H9 (cell line): Measurements from ENCODE around the gene KRTAP10-5. TPM values are rescaled to one million over a fixed set of nuclear protein-coding genes. Genes with fewer than 3 reads are reported as not detected.
"Not testable (repeated sequence)": the region's sequence is repeated elsewhere in the genome, so short reads cannot be mapped to it uniquely, and the experiment has no call there.

Source experiments
- DNase-seq: peaks from one replicate; pipeline ENCODE4 v3.0.0-alpha.2; 2017
- H2AFZ ChIP-seq: one replicate; pipeline ENCODE4 v1.6.1; 2013; ENCODE audit warnings: mild to moderate bottlenecking, low read length, control low read depth, moderate library complexity
- H2AK5ac ChIP-seq: 2 replicates; pipeline ENCODE4 v1.6.1; 2013; ENCODE audit warnings: low read length, control low read depth, mixed read lengths; ENCODE audit not compliant: insufficient read length
- H2BK120ac ChIP-seq: one replicate; pipeline ENCODE4 v1.6.1; 2013; ENCODE audit warnings: low read depth, mild to moderate bottlenecking, low read length, control low read depth, inconsistent platforms; ENCODE audit not compliant: poor library complexity, severe bottlenecking
- H2BK12ac ChIP-seq: 2 replicates; pipeline ENCODE4 v1.6.1; 2013; ENCODE audit warnings: low read length, control low read depth, mixed read lengths, low read depth; ENCODE audit not compliant: insufficient read length
- H2BK15ac ChIP-seq: 2 replicates; pipeline ENCODE4 v1.6.1; 2013; ENCODE audit warnings: low read depth, low read length, control low read depth
- H2BK20ac ChIP-seq: one replicate; pipeline ENCODE4 v1.6.1; 2013; ENCODE audit warnings: low read depth, mild to moderate bottlenecking, low read length, control low read depth, inconsistent platforms; ENCODE audit not compliant: poor library complexity, severe bottlenecking
- H2BK5ac ChIP-seq: 2 replicates; pipeline ENCODE4 v1.6.1; 2013; ENCODE audit warnings: low read length, control low read depth, mixed read lengths; ENCODE audit not compliant: insufficient read length
- H3K14ac ChIP-seq: 2 replicates; pipeline ENCODE4 v1.6.1; 2013; ENCODE audit warnings: low read length, control low read depth; ENCODE audit not compliant: insufficient read depth
- H3K18ac ChIP-seq: 2 replicates; pipeline ENCODE4 v1.6.1; 2013; ENCODE audit warnings: low read depth, mild to moderate bottlenecking, mixed read lengths, low read length, control low read depth; ENCODE audit not compliant: insufficient read length
- H3K23ac ChIP-seq: 2 replicates; pipeline ENCODE4 v1.6.1; 2013; ENCODE audit warnings: low read length, control low read depth, mixed read lengths, low read depth; ENCODE audit not compliant: insufficient read length
- H3K23me2 ChIP-seq: 2 replicates; pipeline ENCODE4 v1.6.1; 2013; ENCODE audit warnings: low read depth, mild to moderate bottlenecking, mixed read lengths, low read length, control low read depth; ENCODE audit not compliant: insufficient read length, poor library complexity, severe bottlenecking
- H3K27ac ChIP-seq: 2 replicates; pipeline ENCODE4 v1.5.1; 2013; ENCODE audit warnings: low read length, control low read depth, mixed read lengths, low read depth; ENCODE audit not compliant: insufficient read length
- H3K27me3 ChIP-seq: 2 replicates; pipeline ENCODE4 v1.6.1; 2013; ENCODE audit warnings: low read length, control low read depth, inconsistent platforms; ENCODE audit not compliant: insufficient read depth
- H3K4ac ChIP-seq: 2 replicates; pipeline ENCODE4 v1.6.1; 2013; ENCODE audit warnings: low read depth, mild to moderate bottlenecking, control low read depth, inconsistent platforms, low read length, moderate library complexity
- H3K4me1 ChIP-seq: 2 replicates; pipeline ENCODE4 v1.6.1; 2013; ENCODE audit warnings: low read length, control low read depth, inconsistent platforms; ENCODE audit not compliant: insufficient read depth
- H3K4me2 ChIP-seq: 2 replicates; pipeline ENCODE4 v1.6.1; 2013; ENCODE audit warnings: low read length, control low read depth, mixed read lengths; ENCODE audit not compliant: insufficient read length, insufficient read depth
- H3K56ac ChIP-seq: 2 replicates; pipeline ENCODE4 v1.6.1; 2013; ENCODE audit warnings: low read depth, mild to moderate bottlenecking, mixed read lengths, low read length, control low read depth; ENCODE audit not compliant: insufficient read length
- H3K79me1 ChIP-seq: 2 replicates; pipeline ENCODE4 v1.6.1; 2013; ENCODE audit warnings: low read depth, mild to moderate bottlenecking, moderate library complexity, low read length, control low read depth, inconsistent platforms; ENCODE audit not compliant: insufficient read depth, poor library complexity, severe bottlenecking
- H3K79me2 ChIP-seq: 2 replicates; pipeline ENCODE4 v1.6.1; 2013; ENCODE audit warnings: low read length, control low read depth, inconsistent platforms; ENCODE audit not compliant: insufficient read depth
- H3K9ac ChIP-seq: 2 replicates; pipeline ENCODE4 v1.6.1; 2013; ENCODE audit warnings: low read length, control low read depth, mixed read lengths; ENCODE audit not compliant: insufficient read length; ENCODE audit errors: extremely low read depth
- H3K9me3 ChIP-seq: one replicate; pipeline ENCODE4 v1.6.1; 2013; ENCODE audit warnings: low read depth, low read length, inconsistent platforms; ENCODE audit not compliant: control insufficient read depth
- H3T11ph ChIP-seq: one replicate; pipeline ENCODE4 v1.6.1; 2013; ENCODE audit warnings: mild to moderate bottlenecking, low read length, control low read depth, inconsistent platforms
- H4K20me1 ChIP-seq: one replicate; pipeline ENCODE4 v1.6.1; 2013; ENCODE audit not compliant: control insufficient read depth, insufficient read length, insufficient read depth
- H4K5ac ChIP-seq: 2 replicates; pipeline ENCODE4 v1.6.1; 2013; ENCODE audit warnings: low read depth, mild to moderate bottlenecking, mixed read lengths, low read length, control low read depth; ENCODE audit not compliant: insufficient read length
- H4K8ac ChIP-seq: replicated peaks from 2 replicates; pipeline ENCODE4 v1.6.1; 2013; ENCODE audit warnings: low read length, control low read depth, mixed read lengths, low read depth; ENCODE audit not compliant: insufficient read length
- H4K91ac ChIP-seq: 2 replicates; pipeline ENCODE4 v1.6.1; 2013; ENCODE audit warnings: low read depth, mild to moderate bottlenecking, moderate library complexity, mixed read lengths, low read length, control low read depth; ENCODE audit not compliant: insufficient read length
- H3K27ac Mint-ChIP-seq, 3 experiments: 2 replicates in 2 of 3; 3 replicates in 1 of 3; pipeline ENCODE4 v1.8.0; 2020 to 2021; ENCODE audit warnings: mixed read lengths in 3 of 3, mild to moderate bottlenecking in 1 of 3, moderate library complexity in 1 of 3
- H3K27me3 Mint-ChIP-seq: 2 replicates; pipeline ENCODE4 v1.8.0; 2021; ENCODE audit warnings: low read depth, mild to moderate bottlenecking, moderate library complexity, mixed read lengths
- H3K36me3 Mint-ChIP-seq, 3 experiments: 2 replicates in 2 of 3; 3 replicates in 1 of 3; pipeline ENCODE4 v1.8.0; 2020 to 2021; ENCODE audit warnings: low read depth in 3 of 3, mixed read lengths in 3 of 3; ENCODE audit not compliant: insufficient read depth in 1 of 3
- H3K4me1 Mint-ChIP-seq, 2 experiments: 2 replicates each; pipeline ENCODE4 v1.8.0; 2020; ENCODE audit warnings: mixed read lengths in 2 of 2
- H3K4me3 Mint-ChIP-seq, 2 experiments: 2 replicates in 1 of 2; 3 replicates in 1 of 2; pipeline ENCODE4 v1.8.0; 2020 to 2021; ENCODE audit warnings: mild to moderate bottlenecking in 2 of 2, mixed read lengths in 2 of 2, moderate library complexity in 1 of 2
- H3K9me3 Mint-ChIP-seq, 2 experiments: 2 replicates in 1 of 2; 3 replicates in 1 of 2; pipeline ENCODE4 v1.8.0; 2020; ENCODE audit warnings: mild to moderate bottlenecking in 2 of 2, mixed read lengths in 2 of 2, moderate library complexity in 1 of 2
- CTCF ChIP-seq: fragments of 200-600 bp; sonication (generic); conservative IDR thresholded peaks from 3 replicates; pipeline ENCODE4 v1.8.0; 2021; ENCODE audit warnings: antibody characterized with exemption, mild to moderate bottlenecking
- WGBS: extraction: QIAGEN DNeasy Blood & Tissue Kit; methylation state at CpG from one replicate; pipeline ENCODE4 v1.1.7; 2013; ENCODE audit warnings: missing lambda C conversion rate, low lambda C conversion rate, mixed read lengths; ENCODE audit not compliant: insufficient read length; ENCODE audit errors: extremely low coverage; 5-methylcytosine and 5-hydroxymethylcytosine counted together
- total RNA-seq: library from RNA; stranded (reverse); gene quantifications from 2 replicates; pipeline ENCODE4 v1.2.1, GENCODE V29; 2021

KRTAP10-5 gene
- total RNA-seq, 1 experiment from 2014 or later, result not detected

GRCh38 chr21:44628707-44629391 lies 48.4 kb upstream of the KRTAP10-5 start:
- no CpG with 5 or more reads among the region's 18 CpGs for WGBS
- H3K79me1 ChIP-seq, result no peaks in the 10 kb centered on the region
- peaks cover 34 to 39% of the 10 kb centered on the region in 2 experiments for H3K9me3 Mint-ChIP-seq

GRCh38 chr21:44627831-44628233 lies 47.4 kb upstream of the KRTAP10-5 start:
- Mint-ChIP-seq H3K27ac (peak overlapping the region in 1 of 3 experiments; percentile 57; a peak in 1 of 7 replicates), H3K27me3 (peaks cover 13% of the 10 kb centered on the region), H3K36me3 (peaks cover 11 to 37% (median 23%) of the 10 kb centered on the region in 3 experiments; a peak in 6 of 7 replicates), H3K9me3 (peaks cover 39 to 44% of the 10 kb centered on the region in 2 experiments)
- not testable (repeated sequence) for H4K20me1 ChIP-seq, H3K23ac ChIP-seq, H2BK15ac ChIP-seq, H2BK120ac ChIP-seq, H3K4ac ChIP-seq, H4K8ac ChIP-seq, H3T11ph ChIP-seq, H3K9ac ChIP-seq, H2BK12ac ChIP-seq, H3K4me2 ChIP-seq, H2AK5ac ChIP-seq, H3K23me2 ChIP-seq, H3K4me1 Mint-ChIP-seq, H2BK20ac ChIP-seq, H3K18ac ChIP-seq, H2AFZ ChIP-seq, H3K79me2 ChIP-seq, H4K5ac ChIP-seq, DNase-seq, H3K79me1 ChIP-seq, H3K9me3 ChIP-seq, H3K27me3 ChIP-seq, H2BK5ac ChIP-seq, H3K27ac ChIP-seq, H3K4me3 Mint-ChIP-seq, H4K91ac ChIP-seq, H3K4me1 ChIP-seq, H3K56ac ChIP-seq, H3K14ac ChIP-seq
- no CpG with 5 or more reads among the region's 15 CpGs for WGBS

More at GRCh38 chr21:44628707-44629391, 48.4 kb upstream of the KRTAP10-5 start:
- no peaks in the 10 kb centered on the region for H4K20me1 ChIP-seq
- no peak overlapping the region for H4K5ac ChIP-seq
- no peak overlapping the region for H3K27ac ChIP-seq
- no peak overlapping the region for H3K14ac ChIP-seq
- peak overlapping the region in 1 of 3 experiments; percentile 20; a peak in 2 of 7 replicates for H3K27ac Mint-ChIP-seq
- DNase-seq, result no peak
- no peak overlapping the region for H2BK120ac ChIP-seq
- no peaks in the 10 kb centered on the region for H3K9me3 ChIP-seq
- H3K4ac ChIP-seq, result no peak overlapping the region
- H2AFZ ChIP-seq, result no peak overlapping the region
- no peak for TF ChIP-seq CTCF
- no peak overlapping the region for H3K56ac ChIP-seq
- H3K9ac ChIP-seq, result no peak overlapping the region
- H4K91ac ChIP-seq, result no peak overlapping the region
- no peak overlapping the region for H3K4me3 Mint-ChIP-seq
- no peak overlapping the region for H3T11ph ChIP-seq
- no peaks in the 10 kb centered on the region for H3K4me1 ChIP-seq
- H3K79me2 ChIP-seq, result no peaks in the 10 kb centered on the region
- H2BK20ac ChIP-seq, result no peak overlapping the region
- no peak overlapping the region for H2BK12ac ChIP-seq
- H3K4me1 Mint-ChIP-seq, result peaks cover 3 to 7% of the 10 kb centered on the region in 2 experiments; a peak in 2 of 4 replicates
- H3K27me3 ChIP-seq, result no peaks in the 10 kb centered on the region
- no peak overlapping the region for H4K8ac ChIP-seq
- H2AK5ac ChIP-seq, result no peak overlapping the region
- no peak overlapping the region for H2BK15ac ChIP-seq
- H3K4me2 ChIP-seq, result no peak overlapping the region
- H3K18ac ChIP-seq, result no peak overlapping the region
- no peaks in the 10 kb centered on the region for H3K23me2 ChIP-seq
- H3K36me3 Mint-ChIP-seq, result peaks cover 7 to 29% (median 19%) of the 10 kb centered on the region in 3 experiments; a peak in 6 of 7 replicates
- H3K23ac ChIP-seq, result no peak overlapping the region
- H2BK5ac ChIP-seq, result no peak overlapping the region
- H3K27me3 Mint-ChIP-seq, result peaks cover 10% of the 10 kb centered on the region
